RWPE2 (cell line): Measurements from ENCODE around the gene POLE.

Experiments used
- ATAC-seq: fragments of 200-7000 bp; cut with Tn5 transposase; 3 replicates; pipeline ENCODE4 v1.9.1; 2021; ENCODE audit warnings: low read depth
- DNase-seq: peaks from one replicate; pipeline ENCODE4 v3.0.0-alpha.2; 2020; ENCODE audit warnings: low spot score
- H3K27ac ChIP-seq: fragments of 450-650 bp; 2 replicates; pipeline ENCODE4 v1.5.1; 2017; ENCODE audit warnings: mild to moderate bottlenecking; ENCODE audit not compliant: poor library complexity, severe bottlenecking
- H3K27me3 ChIP-seq: fragments of 250-450 bp; sonication (Bioruptor Pico); 2 replicates; pipeline ENCODE4 v1.5.1; 2021; ENCODE audit warnings: mild to moderate bottlenecking, moderate library complexity; ENCODE audit not compliant: insufficient read depth, poor library complexity, severe bottlenecking
- H3K36me3 ChIP-seq: fragments of 250-450 bp; sonication (Bioruptor Pico); 2 replicates; pipeline ENCODE4 v1.5.1; 2020; ENCODE audit warnings: low read depth, mild to moderate bottlenecking, moderate library complexity
- H3K4me1 ChIP-seq: fragments of 250-450 bp; sonication (Bioruptor Pico); 2 replicates; pipeline ENCODE4 v1.5.1; 2021; ENCODE audit warnings: mild to moderate bottlenecking, moderate library complexity; ENCODE audit not compliant: insufficient read depth, poor library complexity, severe bottlenecking
- H3K4me3 ChIP-seq: fragments of 250-450 bp; sonication (Bioruptor Pico); 2 replicates; pipeline ENCODE4 v1.5.1; 2021; ENCODE audit warnings: mild to moderate bottlenecking, moderate library complexity; ENCODE audit not compliant: severe bottlenecking
- H3K9me3 ChIP-seq: fragments of 250-450 bp; sonication (Bioruptor Pico); 2 replicates; pipeline ENCODE4 v1.5.1; 2021; ENCODE audit warnings: mild to moderate bottlenecking, moderate library complexity; ENCODE audit not compliant: severe bottlenecking
- CTCF ChIP-seq: fragments of 450-650 bp; IDR thresholded peaks from one replicate; pipeline ENCODE4 v1.5.1; 2017; ENCODE audit warnings: mild to moderate bottlenecking, moderate library complexity; ENCODE audit not compliant: poor library complexity, severe bottlenecking

Gene POLE

GRCh38 chr12:132586929-132587328 lies 100.2 kb downstream of the POLE start:
- no peak for TF ChIP-seq CTCF
- ATAC-seq, result no peak
- no peaks in the 10 kb centered on the region for H3K27me3 ChIP-seq

GRCh38 chr12:132585177-132585576 lies 102.0 kb downstream of the POLE start:
- DNase-seq (no peak), ATAC-seq (no peak)
- H3K4me3 ChIP-seq, result no peak overlapping the region
- TF ChIP-seq CTCF, result no peak
- H3K27me3 ChIP-seq, result no peaks in the 10 kb centered on the region
- H3K9me3 ChIP-seq, result no peaks in the 10 kb centered on the region
- no peaks in the 10 kb centered on the region for H3K36me3 ChIP-seq
- H3K4me1 ChIP-seq, result no peaks in the 10 kb centered on the region
- no peak overlapping the region for H3K27ac ChIP-seq

More at GRCh38 chr12:132586929-132587328, 100.2 kb downstream of the POLE start:
- Histone ChIP-seq H3K4me1 (no peaks in the 10 kb centered on the region), H3K27ac (no peak overlapping the region), H3K36me3 (no peaks in the 10 kb centered on the region), H3K9me3 (no peaks in the 10 kb centered on the region), H3K4me3 (no peak overlapping the region)
- DNase-seq, result no peak

GRCh38 chr12:132584429-132584828 lies 102.7 kb downstream of the POLE start:
- Histone ChIP-seq H3K4me1 (no peaks in the 10 kb centered on the region), H3K27ac (no peak overlapping the region), H3K9me3 (no peaks in the 10 kb centered on the region), H3K27me3 (no peaks in the 10 kb centered on the region), H3K36me3 (no peaks in the 10 kb centered on the region), H3K4me3 (no peak overlapping the region)
- no peak for TF ChIP-seq CTCF
- ATAC-seq, result no peak
- DNase-seq, result no peak

GRCh38 chr12:132583736-132584135 lies 103.4 kb downstream of the POLE start:
- Histone ChIP-seq H3K4me3 (no peak overlapping the region), H3K27me3 (no peaks in the 10 kb centered on the region), H3K9me3 (no peaks in the 10 kb centered on the region), H3K4me1 (no peaks in the 10 kb centered on the region), H3K36me3 (no peaks in the 10 kb centered on the region), H3K27ac (no peak overlapping the region)
- DNase-seq (no peak), ATAC-seq (no peak)
- no peak for TF ChIP-seq CTCF

- Histone ChIP-seq H3K27me3 (no peaks in the 10 kb centered on the region), H3K27ac (no peak overlapping the region), H3K9me3 (no peaks in the 10 kb centered on the region), H3K36me3 (no peaks in the 10 kb centered on the region), H3K4me1 (no peaks in the 10 kb centered on the region), H3K4me3 (no peak overlapping the region)
- ATAC-seq (no peak), DNase-seq (no peak)
- TF ChIP-seq CTCF, result no peak
Measured at GRCh38 chr12:132583411-132583710, 103.8 kb downstream of the POLE start.
